NCI-H460 (cell line): ENCODE data around the gene PARVB. TPM values are rescaled to one million over a fixed set of nuclear protein-coding genes. Genes with fewer than 3 reads are reported as not detected.

Experiments used
- DNase-seq: peaks from one replicate; pipeline ENCODE4 v3.0.0-alpha.2; 2016; ENCODE audit warnings: low read depth; ENCODE audit errors: extremely low read depth
- total RNA-seq: library from RNA; depleted of rRNA; stranded (reverse); fragments of >200 nt; shearing (Covaris generic); gene quantifications from 2 replicates; pipeline ENCODE4 v1.2.3, GENCODE V29; 2014

Gene PARVB
- total RNA-seq, 1 experiment from 2014 or later = 32.2 TPM

GRCh38 chr22:44147821-44148574, 123.9 kb downstream of the PARVB start:
- DNase-seq = no peak

- DNase-seq = no peak
Observed at GRCh38 chr22:44151676-44152075, 127.6 kb downstream of the PARVB start.

GRCh38 chr22:44153710-44154109, 129.6 kb downstream of the PARVB start:
- DNase-seq = no peak

- DNase-seq = no peak
Observed at GRCh38 chr22:44154436-44154942, 130.4 kb downstream of the PARVB start.

- no peak for DNase-seq
Observed at GRCh38 chr22:44155115-44155514, 131.0 kb downstream of the PARVB start.

GRCh38 chr22:44157916-44158618, 134.0 kb downstream of the PARVB start:
- DNase-seq = no peak

- no peak for DNase-seq
Observed at GRCh38 chr22:44158816-44159215, 134.7 kb downstream of the PARVB start.

GRCh38 chr22:44159221-44159620, 135.1 kb downstream of the PARVB start:
- DNase-seq = no peak

GRCh38 chr22:44159811-44160210, 135.7 kb downstream of the PARVB start:
- DNase-seq = no peak

GRCh38 chr22:44160421-44160820, 136.3 kb downstream of the PARVB start:
- no peak for DNase-seq

- no peak for DNase-seq
Observed at GRCh38 chr22:44161673-44162072, 137.6 kb downstream of the PARVB start.

GRCh38 chr22:44162960-44163359, 138.9 kb downstream of the PARVB start:
- DNase-seq = no peak

GRCh38 chr22:44163536-44163935, 139.4 kb downstream of the PARVB start:
- no peak for DNase-seq

- DNase-seq = no peak
Observed at GRCh38 chr22:44164031-44164430, 139.9 kb downstream of the PARVB start.

- no peak for DNase-seq
Observed at GRCh38 chr22:44165286-44165874, 141.3 kb downstream of the PARVB start.

GRCh38 chr22:44166498-44167276, 142.6 kb downstream of the PARVB start:
- DNase-seq = no peak

- no peak for DNase-seq
Observed at GRCh38 chr22:44167501-44167900, 143.4 kb downstream of the PARVB start.

GRCh38 chr22:44168206-44168605, 144.1 kb downstream of the PARVB start:
- no peak for DNase-seq

- DNase-seq = no peak
Observed at GRCh38 chr22:44170470-44170869, 146.4 kb downstream of the PARVB start.

- DNase-seq = no peak
Observed at GRCh38 chr22:44171561-44171960, 147.5 kb downstream of the PARVB start.
